Measurements from ENCODE around the gene ZBTB17.

The ZBTB17 gene

DNA sequence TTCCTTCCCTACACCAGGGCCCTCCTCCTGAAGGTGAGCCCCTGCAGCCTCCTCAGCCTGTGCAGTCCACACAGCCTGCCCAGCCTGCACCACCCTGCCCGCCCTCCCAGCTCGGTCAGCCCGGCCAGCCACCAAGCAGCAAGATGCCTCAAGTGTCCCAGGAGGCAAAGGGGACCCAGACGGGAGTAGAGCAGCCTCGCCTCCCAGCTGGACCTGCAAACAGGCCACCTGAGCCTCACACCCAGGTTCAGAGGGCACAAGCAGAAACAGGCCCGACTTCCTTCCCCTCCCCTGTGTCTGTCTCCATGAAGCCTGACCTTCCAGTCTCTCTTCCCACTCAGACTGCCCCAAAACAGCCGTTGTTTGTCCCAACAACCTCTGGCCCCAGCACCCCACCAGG, 38.8 kb downstream of the ZBTB17 start:
- Histone ChIP-seq H3K4me3 (ENCODE audit: low read depth in 1 of 5, low read length in 5 of 5) (no peak overlapping the region), H3K36me3 (ENCODE audit: control insufficient read depth in 5 of 5, insufficient read depth in 5 of 5, low read length in 5 of 5) (peaks cover 0 to 96% (median 88%) of the 10 kb centered on the region in 5 donors), H3K9ac (ENCODE audit: low read length in 5 of 5) (no peak overlapping the region), H3K4me1 (ENCODE audit: control insufficient read depth in 5 of 5, insufficient read depth in 5 of 5, low read length in 5 of 5) (peaks cover 0 to 12% (median 9%) of the 10 kb centered on the region in 5 donors), H3K9me3 (ENCODE audit: control insufficient read depth in 5 of 5, low read length in 5 of 5) (no peaks in the 10 kb centered on the region), H3K27me3 (ENCODE audit: control insufficient read depth in 5 of 5, insufficient read depth in 4 of 5, low read length in 5 of 5) (no peaks in the 10 kb centered on the region), H3K27ac (ENCODE audit: low read depth, low read length) (no peak overlapping the region)

GRCh38 chr1:15936025-15936424, 39.9 kb downstream of the ZBTB17 start:
- Histone ChIP-seq H3K36me3 (ENCODE audit: control insufficient read depth in 5 of 5, insufficient read depth in 5 of 5, low read length in 5 of 5) (peaks cover 0 to 96% (median 88%) of the 10 kb centered on the region in 5 donors), H3K4me3 (ENCODE audit: low read depth in 1 of 5, low read length in 5 of 5) (no peak overlapping the region), H3K9me3 (ENCODE audit: control insufficient read depth in 5 of 5, low read length in 5 of 5) (no peaks in the 10 kb centered on the region), H3K27ac (ENCODE audit: low read depth, low read length) (no peak overlapping the region), H3K9ac (ENCODE audit: low read length in 5 of 5) (no peak overlapping the region), H3K4me1 (ENCODE audit: control insufficient read depth in 5 of 5, insufficient read depth in 5 of 5, low read length in 5 of 5) (peaks cover 0 to 12% (median 9%) of the 10 kb centered on the region in 5 donors), H3K27me3 (ENCODE audit: control insufficient read depth in 5 of 5, insufficient read depth in 4 of 5, low read length in 5 of 5) (no peaks in the 10 kb centered on the region)

GRCh38 chr1:15935056-15935950, 40.6 kb downstream of the ZBTB17 start:
- H3K27ac ChIP-seq (ENCODE audit: low read depth, low read length) = no peak overlapping the region
- H3K27me3 ChIP-seq (ENCODE audit: control insufficient read depth in 5 of 5, insufficient read depth in 4 of 5, low read length in 5 of 5) = no peaks in the 10 kb centered on the region
- peaks cover 6 to 96% (median 88%) of the 10 kb centered on the region in 5 donors for H3K36me3 ChIP-seq (ENCODE audit: control insufficient read depth in 5 of 5, insufficient read depth in 5 of 5, low read length in 5 of 5)
- no peak overlapping the region for H3K4me3 ChIP-seq (ENCODE audit: low read depth in 1 of 5, low read length in 5 of 5)
- peaks cover 0 to 10% (median 9%) of the 10 kb centered on the region in 5 donors for H3K4me1 ChIP-seq (ENCODE audit: control insufficient read depth in 5 of 5, insufficient read depth in 5 of 5, low read length in 5 of 5)
- H3K9me3 ChIP-seq (ENCODE audit: control insufficient read depth in 5 of 5, low read length in 5 of 5) = no peaks in the 10 kb centered on the region
- H3K9ac ChIP-seq (ENCODE audit: low read length in 5 of 5) = no peak overlapping the region

DNA sequence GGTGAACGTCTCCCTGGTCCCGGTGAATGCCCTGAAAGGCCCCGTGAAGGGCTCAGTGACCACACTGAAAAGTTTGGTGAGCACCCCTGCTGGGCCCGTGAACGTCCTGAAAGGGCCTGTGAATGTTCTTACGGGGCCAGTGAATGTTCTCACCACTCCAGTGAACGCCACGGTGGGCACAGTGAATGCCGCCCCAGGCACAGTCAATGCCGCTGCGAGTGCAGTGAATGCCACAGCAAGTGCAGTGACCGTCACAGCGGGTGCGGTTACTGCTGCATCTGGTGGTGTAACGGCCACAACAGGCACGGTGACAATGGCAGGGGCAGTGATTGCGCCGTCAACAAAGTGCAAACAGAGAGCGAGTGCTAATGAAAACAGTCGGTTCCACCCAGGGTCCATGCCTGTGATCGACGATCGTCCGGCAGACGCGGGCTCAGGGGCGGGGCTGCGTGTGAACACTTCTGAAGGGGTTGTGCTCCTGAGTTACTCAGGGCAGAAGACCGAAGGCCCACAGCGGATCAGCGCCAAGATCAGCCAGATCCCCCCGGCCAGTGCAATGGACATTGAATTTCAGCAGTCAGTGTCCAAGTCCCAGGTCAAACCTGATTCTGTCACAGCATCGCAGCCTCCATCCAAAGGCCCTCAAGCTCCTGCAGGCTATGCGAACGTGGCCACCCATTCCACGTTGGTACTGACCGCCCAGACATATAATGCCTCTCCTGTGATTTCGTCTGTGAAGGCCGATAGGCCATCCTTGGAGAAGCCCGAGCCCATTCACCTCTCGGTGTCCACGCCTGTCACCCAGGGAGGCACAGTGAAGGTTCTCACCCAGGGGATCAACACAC, 41.5 kb downstream of the ZBTB17 start:
- no peak overlapping the region for H3K4me3 ChIP-seq (ENCODE audit: low read depth in 1 of 5, low read length in 5 of 5)
- no peak overlapping the region for H3K27ac ChIP-seq (ENCODE audit: low read depth, low read length)
- H3K4me1 ChIP-seq (ENCODE audit: control insufficient read depth in 5 of 5, insufficient read depth in 5 of 5, low read length in 5 of 5) = peaks cover 0 to 9% (median 5%) of the 10 kb centered on the region in 5 donors
- H3K27me3 ChIP-seq (ENCODE audit: control insufficient read depth in 5 of 5, insufficient read depth in 4 of 5, low read length in 5 of 5) = no peaks in the 10 kb centered on the region
- no peaks in the 10 kb centered on the region for H3K9me3 ChIP-seq (ENCODE audit: control insufficient read depth in 5 of 5, low read length in 5 of 5)
- peaks cover 14 to 97% (median 92%) of the 10 kb centered on the region in 5 donors for H3K36me3 ChIP-seq (ENCODE audit: control insufficient read depth in 5 of 5, insufficient read depth in 5 of 5, low read length in 5 of 5)
- no peak overlapping the region for H3K9ac ChIP-seq (ENCODE audit: low read length in 5 of 5)

DNA sequence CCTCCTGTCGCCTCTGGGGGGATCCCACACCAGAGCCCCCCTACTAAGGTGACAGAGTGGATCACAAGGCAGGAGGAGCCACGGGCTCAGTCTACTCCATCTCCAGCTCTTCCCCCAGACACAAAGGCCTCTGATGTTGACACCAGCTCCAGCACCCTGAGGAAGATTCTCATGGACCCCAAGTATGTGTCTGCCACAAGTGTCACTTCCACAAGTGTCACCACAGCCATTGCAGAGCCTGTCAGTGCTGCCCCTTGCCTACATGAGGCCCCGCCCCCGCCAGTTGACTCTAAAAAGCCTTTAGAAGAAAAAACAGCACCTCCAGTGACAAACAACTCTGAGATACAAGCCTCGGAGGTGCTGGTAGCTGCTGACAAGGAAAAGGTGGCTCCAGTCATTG, 42.2 kb downstream of the ZBTB17 start:
- Histone ChIP-seq H3K9me3 (ENCODE audit: control insufficient read depth in 5 of 5, low read length in 5 of 5) (no peaks in the 10 kb centered on the region), H3K4me3 (ENCODE audit: low read depth in 1 of 5, low read length in 5 of 5) (no peak overlapping the region), H3K27ac (ENCODE audit: low read depth, low read length) (no peak overlapping the region), H3K4me1 (ENCODE audit: control insufficient read depth in 5 of 5, insufficient read depth in 5 of 5, low read length in 5 of 5) (peaks cover 0 to 9% (median 0%) of the 10 kb centered on the region in 5 donors), H3K9ac (ENCODE audit: low read length in 5 of 5) (no peak overlapping the region), H3K27me3 (ENCODE audit: control insufficient read depth in 5 of 5, insufficient read depth in 4 of 5, low read length in 5 of 5) (no peaks in the 10 kb centered on the region), H3K36me3 (ENCODE audit: control insufficient read depth in 5 of 5, insufficient read depth in 5 of 5, low read length in 5 of 5) (peaks cover 17 to 98% (median 93%) of the 10 kb centered on the region in 5 donors)

DNA sequence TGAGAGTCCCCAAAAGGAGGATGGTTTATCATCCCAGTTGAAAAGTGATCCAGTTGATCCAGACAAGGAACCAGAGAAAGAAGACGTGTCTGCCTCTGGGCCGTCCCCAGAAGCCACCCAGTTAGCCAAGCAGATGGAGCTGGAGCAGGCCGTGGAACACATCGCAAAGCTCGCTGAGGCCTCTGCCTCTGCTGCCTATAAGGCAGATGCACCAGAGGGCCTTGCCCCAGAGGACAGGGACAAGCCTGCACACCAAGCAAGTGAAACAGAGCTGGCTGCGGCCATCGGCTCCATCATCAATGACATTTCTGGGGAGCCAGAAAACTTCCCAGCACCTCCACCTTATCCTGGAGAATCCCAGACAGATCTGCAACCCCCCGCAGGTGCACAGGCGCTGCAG, 43.3 kb downstream of the ZBTB17 start:
- H3K9me3 ChIP-seq (ENCODE audit: control insufficient read depth in 5 of 5, low read length in 5 of 5) = no peaks in the 10 kb centered on the region
- H3K9ac ChIP-seq (ENCODE audit: low read length in 5 of 5) = no peak overlapping the region
- H3K36me3 ChIP-seq (ENCODE audit: control insufficient read depth in 5 of 5, insufficient read depth in 5 of 5, low read length in 5 of 5) = peaks cover 26 to 98% (median 94%) of the 10 kb centered on the region in 5 donors
- H3K4me1 ChIP-seq (ENCODE audit: control insufficient read depth in 5 of 5, insufficient read depth in 5 of 5, low read length in 5 of 5) = peaks cover 0 to 5% (median 0%) of the 10 kb centered on the region in 5 donors
- H3K27ac ChIP-seq (ENCODE audit: low read depth, low read length) = no peak overlapping the region
- H3K4me3 ChIP-seq (ENCODE audit: low read depth in 1 of 5, low read length in 5 of 5) = no peak overlapping the region
- H3K27me3 ChIP-seq (ENCODE audit: control insufficient read depth in 5 of 5, insufficient read depth in 4 of 5, low read length in 5 of 5) = no peaks in the 10 kb centered on the region

GRCh38 chr1:15931884-15932283, 44.0 kb downstream of the ZBTB17 start:
- Histone ChIP-seq H3K9me3 (ENCODE audit: control insufficient read depth in 5 of 5, low read length in 5 of 5) (no peaks in the 10 kb centered on the region), H3K4me3 (ENCODE audit: low read depth in 1 of 5, low read length in 5 of 5) (no peak overlapping the region), H3K27ac (ENCODE audit: low read depth, low read length) (no peak overlapping the region), H3K27me3 (ENCODE audit: control insufficient read depth in 5 of 5, insufficient read depth in 4 of 5, low read length in 5 of 5) (no peaks in the 10 kb centered on the region), H3K36me3 (ENCODE audit: control insufficient read depth in 5 of 5, insufficient read depth in 5 of 5, low read length in 5 of 5) (peaks cover 26 to 92% (median 89%) of the 10 kb centered on the region in 5 donors), H3K4me1 (ENCODE audit: control insufficient read depth in 5 of 5, insufficient read depth in 5 of 5, low read length in 5 of 5) (no peaks in the 10 kb centered on the region), H3K9ac (ENCODE audit: low read length in 5 of 5) (no peak overlapping the region)

GRCh38 chr1:15931401-15931800, 44.5 kb downstream of the ZBTB17 start:
- no peaks in the 10 kb centered on the region for H3K9me3 ChIP-seq (ENCODE audit: control insufficient read depth in 5 of 5, low read length in 5 of 5)
- no peaks in the 10 kb centered on the region for H3K27me3 ChIP-seq (ENCODE audit: control insufficient read depth in 5 of 5, insufficient read depth in 4 of 5, low read length in 5 of 5)
- H3K9ac ChIP-seq (ENCODE audit: low read length in 5 of 5) = no peak overlapping the region
- H3K27ac ChIP-seq (ENCODE audit: low read depth, low read length) = no peak overlapping the region
- no peak overlapping the region for H3K4me3 ChIP-seq (ENCODE audit: low read depth in 1 of 5, low read length in 5 of 5)
- H3K36me3 ChIP-seq (ENCODE audit: control insufficient read depth in 5 of 5, insufficient read depth in 5 of 5, low read length in 5 of 5) = peaks cover 26 to 89% (median 87%) of the 10 kb centered on the region in 5 donors
- peaks cover 0 to 1% (median 0%) of the 10 kb centered on the region in 5 donors for H3K4me1 ChIP-seq (ENCODE audit: control insufficient read depth in 5 of 5, insufficient read depth in 5 of 5, low read length in 5 of 5)

- Histone ChIP-seq H3K4me1 (ENCODE audit: control insufficient read depth in 5 of 5, insufficient read depth in 5 of 5, low read length in 5 of 5) (peaks cover 0 to 3% (median 0%) of the 10 kb centered on the region in 5 donors), H3K9me3 (ENCODE audit: control insufficient read depth in 5 of 5, low read length in 5 of 5) (no peaks in the 10 kb centered on the region), H3K4me3 (ENCODE audit: low read depth in 1 of 5, low read length in 5 of 5) (no peak overlapping the region), H3K27ac (ENCODE audit: low read depth, low read length) (no peak overlapping the region), H3K9ac (ENCODE audit: low read length in 5 of 5) (no peak overlapping the region), H3K36me3 (ENCODE audit: control insufficient read depth in 5 of 5, insufficient read depth in 5 of 5, low read length in 5 of 5) (peaks cover 31 to 83% (median 76%) of the 10 kb centered on the region in 5 donors), H3K27me3 (ENCODE audit: control insufficient read depth in 5 of 5, insufficient read depth in 4 of 5, low read length in 5 of 5) (no peaks in the 10 kb centered on the region)
Measured at GRCh38 chr1:15928971-15929965, 46.6 kb downstream of the ZBTB17 start.
